Measurements from ENCODE around the gene GART. TPM values are rescaled to one million over a fixed set of nuclear protein-coding genes. Genes with fewer than 3 reads are reported as not detected.

The GART gene
- total RNA-seq, 1 donor from 2014 or later = 76.1 TPM

DNA sequence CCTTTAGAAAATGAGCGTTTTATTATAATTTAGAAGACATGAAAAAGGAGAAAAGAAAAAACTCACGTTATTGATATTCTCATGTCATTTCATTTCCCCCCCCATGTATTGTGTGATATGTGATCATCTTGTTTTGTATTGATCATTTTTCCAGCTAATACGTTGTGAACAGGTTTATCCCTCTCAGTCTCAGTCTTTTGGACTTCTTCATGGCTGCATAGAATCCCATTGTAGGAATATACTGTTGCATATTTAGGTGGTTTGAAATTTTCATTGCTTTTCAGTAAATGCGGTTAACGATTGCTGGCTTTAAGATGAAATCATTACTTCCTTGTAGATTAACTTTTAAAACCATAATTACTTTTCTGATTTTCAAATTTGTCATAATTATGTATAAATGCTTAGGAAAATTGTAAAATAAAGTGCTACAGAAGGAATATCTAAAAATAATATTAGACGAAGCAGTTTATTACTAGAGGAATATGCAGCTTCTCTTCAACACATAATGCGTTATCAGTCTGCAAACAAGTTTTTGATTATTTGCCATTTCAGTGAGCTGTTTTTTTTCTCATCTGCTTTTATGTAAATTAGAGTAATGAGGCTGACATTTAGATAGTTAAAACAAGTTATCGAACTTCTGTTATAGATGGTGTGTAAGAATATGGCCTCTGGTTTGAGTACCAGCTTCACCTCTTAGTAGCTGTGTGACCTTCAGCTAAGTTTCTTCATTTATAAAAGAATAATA, 2.7 kb upstream of the GART start:
- H3K4me3 Mint-ChIP-seq (ENCODE audit: unreplicated experiment) = peak overlapping the region; percentile 99
- TF ChIP-seq, protein P1, sequence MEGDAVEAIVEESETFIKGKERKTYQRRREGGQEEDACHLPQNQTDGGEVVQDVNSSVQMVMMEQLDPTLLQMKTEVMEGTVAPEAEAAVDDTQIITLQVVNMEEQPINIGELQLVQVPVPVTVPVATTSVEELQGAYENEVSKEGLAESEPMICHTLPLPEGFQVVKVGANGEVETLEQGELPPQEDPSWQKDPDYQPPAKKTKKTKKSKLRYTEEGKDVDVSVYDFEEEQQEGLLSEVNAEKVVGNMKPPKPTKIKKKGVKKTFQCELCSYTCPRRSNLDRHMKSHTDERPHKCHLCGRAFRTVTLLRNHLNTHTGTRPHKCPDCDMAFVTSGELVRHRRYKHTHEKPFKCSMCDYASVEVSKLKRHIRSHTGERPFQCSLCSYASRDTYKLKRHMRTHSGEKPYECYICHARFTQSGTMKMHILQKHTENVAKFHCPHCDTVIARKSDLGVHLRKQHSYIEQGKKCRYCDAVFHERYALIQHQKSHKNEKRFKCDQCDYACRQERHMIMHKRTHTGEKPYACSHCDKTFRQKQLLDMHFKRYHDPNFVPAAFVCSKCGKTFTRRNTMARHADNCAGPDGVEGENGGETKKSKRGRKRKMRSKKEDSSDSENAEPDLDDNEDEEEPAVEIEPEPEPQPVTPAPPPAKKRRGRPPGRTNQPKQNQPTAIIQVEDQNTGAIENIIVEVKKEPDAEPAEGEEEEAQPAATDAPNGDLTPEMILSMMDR (IDR thresholded peaks at IDR 0.05; ENCODE audit: unreplicated experiment) = no peak
- H3K4me1 Mint-ChIP-seq (ENCODE audit: unreplicated experiment) = peaks cover 24% of the 10 kb centered on the region
- peaks cover 25% of the 10 kb centered on the region for H3K36me3 Mint-ChIP-seq (ENCODE audit: low read depth, unreplicated experiment)
- no peak for DNase-seq (ENCODE audit: low spot score)
- peaks cover 21% of the 10 kb centered on the region for H3K27me3 Mint-ChIP-seq (ENCODE audit: unreplicated experiment)
- no peaks in the 10 kb centered on the region for H3K9me3 Mint-ChIP-seq (ENCODE audit: unreplicated experiment)
- peak overlapping the region; percentile 100 for H3K27ac Mint-ChIP-seq (ENCODE audit: unreplicated experiment)

DNA sequence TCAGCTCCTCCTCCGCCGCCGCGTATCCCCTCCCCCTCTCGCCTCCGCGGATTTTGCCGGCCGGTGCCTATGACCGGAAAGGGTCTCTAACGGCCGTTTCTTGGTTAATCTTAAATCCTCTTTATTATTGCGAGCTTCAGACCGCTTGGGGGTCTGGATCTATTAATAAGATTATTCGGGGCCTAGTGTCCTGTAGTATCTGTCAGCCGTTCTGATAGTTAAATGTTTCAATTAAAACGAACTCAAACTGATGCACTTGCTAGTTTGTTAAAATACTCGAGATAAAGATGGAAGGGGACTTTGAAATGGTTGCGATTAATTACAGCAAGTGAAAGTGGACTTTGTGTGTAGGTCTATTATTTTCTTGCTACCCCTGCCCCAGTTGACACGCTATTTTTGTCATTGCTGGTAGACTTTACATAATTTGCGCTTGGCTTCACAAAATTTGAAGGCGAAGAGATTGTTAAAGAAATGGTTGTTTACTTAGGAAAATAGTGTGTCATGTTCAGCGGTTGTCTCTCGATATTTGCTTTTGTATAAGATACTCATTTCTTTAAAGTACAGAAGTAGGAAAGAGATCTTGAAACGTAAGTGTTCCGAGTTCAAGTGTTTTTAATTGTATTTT, 1.7 kb upstream of the GART start:
- Mint-ChIP-seq H3K9me3 (ENCODE audit: unreplicated experiment) (no peaks in the 10 kb centered on the region), H3K4me3 (ENCODE audit: unreplicated experiment) (peak overlapping the region; percentile 99), H3K36me3 (ENCODE audit: low read depth, unreplicated experiment) (peaks cover 23% of the 10 kb centered on the region), H3K27ac (ENCODE audit: unreplicated experiment) (peak overlapping the region; percentile 100), H3K4me1 (ENCODE audit: unreplicated experiment) (peaks cover 24% of the 10 kb centered on the region), H3K27me3 (ENCODE audit: unreplicated experiment) (peaks cover 19% of the 10 kb centered on the region)
- peak; percentile 80 for DNase-seq (ENCODE audit: low spot score)
- TF ChIP-seq, protein P1 (IDR thresholded peaks at IDR 0.05; ENCODE audit: unreplicated experiment) = no peak

DNA sequence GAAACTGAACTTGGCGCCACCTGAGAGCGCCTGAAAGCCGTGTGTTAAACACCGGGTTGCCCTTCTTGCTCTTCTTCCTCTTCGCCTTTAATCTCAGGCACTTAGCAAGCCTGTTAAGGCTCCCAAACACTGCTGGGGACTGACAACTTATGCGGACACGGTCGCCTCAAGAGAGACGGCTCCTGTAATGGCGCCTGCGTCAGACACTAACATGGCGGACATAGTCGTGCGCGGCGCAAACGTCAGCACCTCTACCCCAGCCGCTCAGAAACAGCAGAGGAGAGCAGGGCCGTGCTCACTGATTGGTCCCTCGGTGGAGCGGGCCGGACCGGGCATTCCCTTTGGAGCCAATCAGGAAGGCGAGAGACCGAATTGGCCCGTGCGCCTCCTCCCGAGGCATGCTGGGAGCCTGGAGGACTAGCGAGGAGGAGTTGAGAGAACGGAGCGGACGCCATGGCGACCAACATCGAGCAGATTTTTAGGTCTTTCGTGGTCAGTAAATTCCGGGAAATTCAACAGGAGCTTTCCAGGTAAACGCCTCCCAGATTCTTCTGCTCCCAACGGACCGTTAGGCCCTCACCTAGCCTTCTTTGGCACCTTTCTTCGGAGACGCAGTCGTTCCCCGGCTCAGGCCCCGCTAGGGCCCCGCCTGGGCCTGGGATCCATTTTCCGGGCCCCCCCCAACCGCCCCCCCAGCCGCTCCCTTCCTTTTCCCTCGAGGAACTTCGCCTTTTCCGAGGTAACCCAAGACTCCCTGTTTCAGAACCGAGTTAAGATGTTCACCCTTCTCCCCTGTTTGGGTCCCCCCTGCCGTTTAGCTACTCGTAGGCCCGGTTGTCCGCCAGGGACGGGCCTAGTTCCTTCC, 955 bp upstream of the GART start, which contains the start of gene SON:
SON (plus strand) TSS at position 399 of the 865 bp plus-strand sequence; CDS start at position 454, 55 bp downstream.
- peaks cover 17% of the 10 kb centered on the region for H3K36me3 Mint-ChIP-seq (ENCODE audit: low read depth, unreplicated experiment)

DNA sequence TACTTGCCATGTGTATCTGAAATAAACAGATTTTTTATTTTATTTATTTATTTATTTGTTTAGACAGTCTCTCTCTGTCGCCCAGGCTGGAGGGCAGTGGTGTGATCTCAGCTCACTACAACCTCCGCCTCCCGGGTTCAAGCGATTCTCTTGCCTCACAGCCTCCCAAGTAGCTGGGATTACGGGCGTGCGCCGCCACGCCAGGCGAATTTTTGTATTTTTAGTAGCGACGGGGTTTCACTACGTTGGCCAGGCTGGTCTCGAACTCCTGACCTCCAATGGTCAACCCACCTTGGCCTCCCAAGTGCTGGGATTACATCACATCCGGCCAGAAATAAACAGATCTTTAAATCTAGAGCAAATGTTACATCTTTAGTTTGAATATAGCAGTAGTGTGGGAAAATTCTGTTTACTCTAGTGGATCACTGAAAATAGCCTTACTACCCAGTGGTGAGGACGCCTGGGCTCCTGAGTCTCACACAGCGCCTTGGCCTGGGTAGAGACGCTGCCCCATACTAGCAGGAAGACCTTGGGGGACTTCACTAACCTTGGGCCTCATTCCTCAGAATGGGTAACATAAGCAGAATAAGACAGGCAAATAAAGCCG, 709 bp downstream of the GART start:
- Mint-ChIP-seq H3K9me3 (ENCODE audit: unreplicated experiment) (no peaks in the 10 kb centered on the region), H3K4me3 (ENCODE audit: unreplicated experiment) (peak overlapping the region; percentile 99), H3K4me1 (ENCODE audit: unreplicated experiment) (peaks cover 24% of the 10 kb centered on the region), H3K36me3 (ENCODE audit: low read depth, unreplicated experiment) (peaks cover 30% of the 10 kb centered on the region), H3K27me3 (ENCODE audit: unreplicated experiment) (peaks cover 19% of the 10 kb centered on the region), H3K27ac (ENCODE audit: unreplicated experiment) (peak overlapping the region; percentile 98)
- DNase-seq (ENCODE audit: low spot score) = no peak
- TF ChIP-seq, protein P1 (IDR thresholded peaks at IDR 0.05; ENCODE audit: unreplicated experiment) = no peak

More for the DNA sequence above, 955 bp upstream of the GART start, which contains the start of gene SON:
- TF ChIP-seq, protein P1 (IDR thresholded peaks at IDR 0.05; ENCODE audit: unreplicated experiment) = no peak
- peak; percentile 96 for DNase-seq (ENCODE audit: low spot score)
- peaks cover 19% of the 10 kb centered on the region for H3K27me3 Mint-ChIP-seq (ENCODE audit: unreplicated experiment)
- peaks cover 24% of the 10 kb centered on the region for H3K4me1 Mint-ChIP-seq (ENCODE audit: unreplicated experiment)
- H3K9me3 Mint-ChIP-seq (ENCODE audit: unreplicated experiment) = no peaks in the 10 kb centered on the region
- H3K27ac Mint-ChIP-seq (ENCODE audit: unreplicated experiment) = peak within 1 kb of the TSS; percentile 100
- peak within 1 kb of the TSS; percentile 99 for H3K4me3 Mint-ChIP-seq (ENCODE audit: unreplicated experiment)
